Liver (tissue), 9 donors: ENCODE results near the gene OR2B6. TPM values are rescaled to one million over a fixed set of nuclear protein-coding genes. Genes with fewer than 3 reads are reported as not detected.

Experiments
- DNase-seq: peaks from one replicate; pipeline ENCODE4 v3.0.0-alpha.2; 2017; ENCODE audit warnings: low spot score
- H3K27ac ChIP-seq, 2 donors: one replicate each; pipeline ENCODE4 v1.7.0; 2013; ENCODE audit warnings: inconsistent platforms in 2 of 2, low read length in 2 of 2, control low read depth in 1 of 2, low read depth in 1 of 2, mild to moderate bottlenecking in 1 of 2
- H3K27me3 ChIP-seq, 4 donors: one replicate each; pipeline versions ENCODE4 v1.6.1 to v1.7.0; 2013; ENCODE audit warnings: low read length in 3 of 4, inconsistent platforms in 1 of 4, mild to moderate bottlenecking in 1 of 4, moderate library complexity in 1 of 4; ENCODE audit not compliant: control insufficient read depth in 4 of 4, insufficient read depth in 4 of 4
- H3K36me3 ChIP-seq, 4 donors: one replicate each; pipeline versions ENCODE4 v1.6.1 to v1.7.0; 2013; ENCODE audit warnings: low read length in 3 of 4, mild to moderate bottlenecking in 3 of 4, low read depth in 1 of 4, moderate library complexity in 1 of 4; ENCODE audit not compliant: control insufficient read depth in 4 of 4, insufficient read depth in 3 of 4
- H3K4me1 ChIP-seq, 4 donors: one replicate each; pipeline versions ENCODE4 v1.6.1 to v1.7.0; 2013; ENCODE audit warnings: low read length in 3 of 4, mild to moderate bottlenecking in 3 of 4, moderate library complexity in 1 of 4; ENCODE audit not compliant: control insufficient read depth in 4 of 4, insufficient read depth in 4 of 4
- H3K4me3 ChIP-seq, 3 donors: one replicate each; pipeline versions ENCODE4 v1.6.1 to v1.7.0; 2013; ENCODE audit warnings: low read length in 3 of 3, control low read depth in 1 of 3, low read depth in 1 of 3, mild to moderate bottlenecking in 1 of 3
- H3K9ac ChIP-seq, 2 donors: one replicate each; pipeline ENCODE4 v1.7.0; 2013; ENCODE audit warnings: low read length in 2 of 2, mild to moderate bottlenecking in 2 of 2, moderate library complexity in 2 of 2, control low read depth in 1 of 2, low read depth in 1 of 2
- H3K9me3 ChIP-seq, 4 donors: one replicate each; pipeline versions ENCODE4 v1.6.1 to v1.7.0; 2013; ENCODE audit warnings: low read length in 3 of 4; ENCODE audit not compliant: control insufficient read depth in 4 of 4
- ATF3 ChIP-seq: IDR thresholded peaks from 2 replicates; pipeline ENCODE4 v1.6.1; 2016; ENCODE audit warnings: antibody characterized with exemption
- EGR1 ChIP-seq, 2 donors: IDR thresholded peaks; 2 replicates each; pipeline ENCODE4 v1.6.1; 2016 to 2018; ENCODE audit warnings: antibody characterized with exemption in 2 of 2, low read depth in 2 of 2
- FOXA1 ChIP-seq: IDR thresholded peaks from 2 replicates; pipeline ENCODE4 v1.6.1; 2016; ENCODE audit warnings: antibody characterized with exemption
- FOXA2 ChIP-seq: IDR thresholded peaks from 2 replicates; pipeline ENCODE4 v1.6.1; 2016; ENCODE audit warnings: antibody characterized with exemption
- GABPA ChIP-seq, 2 donors: IDR thresholded peaks in 1 of 2; conservative IDR thresholded peaks in 1 of 2; 2 replicates each; pipeline ENCODE4 v1.6.1; 2016; ENCODE audit warnings: antibody characterized with exemption in 2 of 2, mild to moderate bottlenecking in 1 of 2, moderate library complexity in 1 of 2
- HNF4A ChIP-seq, 2 donors: conservative IDR thresholded peaks; 2 replicates each; pipeline ENCODE4 v1.6.1; 2016; ENCODE audit warnings: antibody characterized with exemption in 2 of 2, mild to moderate bottlenecking in 2 of 2
- HNF4G ChIP-seq: IDR thresholded peaks from 2 replicates; pipeline ENCODE4 v1.6.1; 2016; ENCODE audit warnings: antibody characterized with exemption
- JUND ChIP-seq, 2 donors: IDR thresholded peaks; 2 replicates each; pipeline ENCODE4 v1.6.1; 2016; ENCODE audit warnings: antibody characterized with exemption in 2 of 2
- NR2F2 ChIP-seq: IDR thresholded peaks from 2 replicates; pipeline ENCODE4 v1.6.1; 2016; ENCODE audit warnings: antibody characterized with exemption
- RAD21 ChIP-seq, 2 donors: IDR thresholded peaks; 2 replicates each; pipeline ENCODE4 v1.6.1; 2016; ENCODE audit warnings: antibody characterized with exemption in 2 of 2, mild to moderate bottlenecking in 2 of 2
- RXRA ChIP-seq, 2 donors: IDR thresholded peaks; 2 replicates each; pipeline ENCODE4 v1.6.1; 2017 to 2018; ENCODE audit warnings: antibody characterized with exemption in 2 of 2, mild to moderate bottlenecking in 1 of 2
- SP1 ChIP-seq: IDR thresholded peaks from 2 replicates; pipeline ENCODE4 v1.6.1; 2018; ENCODE audit warnings: antibody characterized with exemption, mild to moderate bottlenecking
- TAF1 ChIP-seq: conservative IDR thresholded peaks from 2 replicates; pipeline ENCODE4 v1.6.1; 2016; ENCODE audit warnings: antibody characterized with exemption, mild to moderate bottlenecking
- YY1 ChIP-seq: IDR thresholded peaks from 2 replicates; pipeline ENCODE4 v1.6.1; 2016; ENCODE audit warnings: antibody characterized with exemption, mild to moderate bottlenecking
- WGBS: extraction: QIAGEN DNeasy Blood & Tissue Kit; methylation state at CpG from one replicate; pipeline ENCODE4 v1.1.7; 2013; 5-methylcytosine and 5-hydroxymethylcytosine counted together
- polyA plus RNA-seq, 2 donors: library from polyadenylated mRNA; stranded (reverse) in 1 of 2; unstranded in 1 of 2; fragments of 200-250 nt in 1 of 2; fragments of >200 nt in 1 of 2; fragmentation: Nextera tagmentation in 1 of 2; extraction: Ambion mirVana in 1 of 2; gene quantifications; one replicate each; pipeline versions ENCODE4 v1.2.1 to v1.2.3, GENCODE V29; 2013 to 2015
- total RNA-seq, 2 donors: library from RNA; depleted of rRNA; stranded (reverse); fragments of >200 nt; gene quantifications; one replicate each; pipeline ENCODE4 v1.2.3, GENCODE V29; 2014
- TF ChIP-seq, protein P1 (sequence below): IDR thresholded peaks from 2 replicates; pipeline ENCODE4 v1.6.1; 2016; ENCODE audit warnings: antibody characterized with exemption
- TF ChIP-seq, protein P2 (sequence below): IDR thresholded peaks from 2 replicates; pipeline ENCODE4 v1.6.1; 2016; ENCODE audit warnings: antibody characterized with exemption
- TF ChIP-seq, protein P3 (sequence below): fragments of 150-350 bp; IDR thresholded peaks from 2 replicates; pipeline ENCODE4 v1.5.1; 2017; ENCODE audit warnings: improper control_type of control experiment, low read depth, low read length; ENCODE audit not compliant: missing input control
- TF ChIP-seq, protein P4 (sequence below): IDR thresholded peaks from 2 replicates; pipeline ENCODE4 v1.6.1; 2016; ENCODE audit warnings: antibody characterized with exemption, mild to moderate bottlenecking
- donor health status: healthy.
- donor health status: healthy.
- donor health status: healthy.
- donor health status: healthy.
- donor health status: healthy.

OR2B6 gene
- under 1 TPM in 1 of 2 donors, not detected in 1; 0.19 TPM for total RNA-seq
- polyA plus RNA-seq, result not detected

GRCh38 chr6:27956941-27957340 is at the start of gene OR2B6:
TSS of gene OR2B6 (plus strand) at chr6:27957241. CDS start at chr6:27957241, 0 bp downstream.
- Histone ChIP-seq H3K27me3 (no peaks in the 10 kb centered on the region), H3K9ac (no peak within 1 kb of the TSS), H3K27ac (no peak within 1 kb of the TSS), H3K36me3 (no peaks in the 10 kb centered on the region), H3K4me3 (no peak within 1 kb of the TSS), H3K9me3 (no peaks in the 10 kb centered on the region), H3K4me1 (no peaks in the 10 kb centered on the region)
- TF ChIP-seq SP1 (no peak), FOXA1 (no peak), JUND (IDR thresholded peaks at IDR 0.05) (no peak), YY1 (no peak), HNF4A (conservative IDR thresholded peaks at IDR 0.05) (no peak), RXRA (IDR thresholded peaks at IDR 0.05) (no peak), TAF1 (no peak), EGR1 (IDR thresholded peaks at IDR 0.05; ENCODE audit: low read depth in 2 of 2) (no peak), HNF4G (no peak), RAD21 (IDR thresholded peaks at IDR 0.05) (no peak), ATF3 (no peak)
- TF ChIP-seq, protein P1, sequence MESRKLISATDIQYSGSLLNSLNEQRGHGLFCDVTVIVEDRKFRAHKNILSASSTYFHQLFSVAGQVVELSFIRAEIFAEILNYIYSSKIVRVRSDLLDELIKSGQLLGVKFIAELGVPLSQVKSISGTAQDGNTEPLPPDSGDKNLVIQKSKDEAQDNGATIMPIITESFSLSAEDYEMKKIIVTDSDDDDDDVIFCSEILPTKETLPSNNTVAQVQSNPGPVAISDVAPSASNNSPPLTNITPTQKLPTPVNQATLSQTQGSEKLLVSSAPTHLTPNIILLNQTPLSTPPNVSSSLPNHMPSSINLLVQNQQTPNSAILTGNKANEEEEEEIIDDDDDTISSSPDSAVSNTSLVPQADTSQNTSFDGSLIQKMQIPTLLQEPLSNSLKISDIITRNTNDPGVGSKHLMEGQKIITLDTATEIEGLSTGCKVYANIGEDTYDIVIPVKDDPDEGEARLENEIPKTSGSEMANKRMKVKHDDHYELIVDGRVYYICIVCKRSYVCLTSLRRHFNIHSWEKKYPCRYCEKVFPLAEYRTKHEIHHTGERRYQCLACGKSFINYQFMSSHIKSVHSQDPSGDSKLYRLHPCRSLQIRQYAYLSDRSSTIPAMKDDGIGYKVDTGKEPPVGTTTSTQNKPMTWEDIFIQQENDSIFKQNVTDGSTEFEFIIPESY, result no peak
- TF ChIP-seq, protein P2, sequence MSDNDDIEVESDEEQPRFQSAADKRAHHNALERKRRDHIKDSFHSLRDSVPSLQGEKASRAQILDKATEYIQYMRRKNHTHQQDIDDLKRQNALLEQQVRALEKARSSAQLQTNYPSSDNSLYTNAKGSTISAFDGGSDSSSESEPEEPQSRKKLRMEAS, result no peak
- TF ChIP-seq, protein P3, sequence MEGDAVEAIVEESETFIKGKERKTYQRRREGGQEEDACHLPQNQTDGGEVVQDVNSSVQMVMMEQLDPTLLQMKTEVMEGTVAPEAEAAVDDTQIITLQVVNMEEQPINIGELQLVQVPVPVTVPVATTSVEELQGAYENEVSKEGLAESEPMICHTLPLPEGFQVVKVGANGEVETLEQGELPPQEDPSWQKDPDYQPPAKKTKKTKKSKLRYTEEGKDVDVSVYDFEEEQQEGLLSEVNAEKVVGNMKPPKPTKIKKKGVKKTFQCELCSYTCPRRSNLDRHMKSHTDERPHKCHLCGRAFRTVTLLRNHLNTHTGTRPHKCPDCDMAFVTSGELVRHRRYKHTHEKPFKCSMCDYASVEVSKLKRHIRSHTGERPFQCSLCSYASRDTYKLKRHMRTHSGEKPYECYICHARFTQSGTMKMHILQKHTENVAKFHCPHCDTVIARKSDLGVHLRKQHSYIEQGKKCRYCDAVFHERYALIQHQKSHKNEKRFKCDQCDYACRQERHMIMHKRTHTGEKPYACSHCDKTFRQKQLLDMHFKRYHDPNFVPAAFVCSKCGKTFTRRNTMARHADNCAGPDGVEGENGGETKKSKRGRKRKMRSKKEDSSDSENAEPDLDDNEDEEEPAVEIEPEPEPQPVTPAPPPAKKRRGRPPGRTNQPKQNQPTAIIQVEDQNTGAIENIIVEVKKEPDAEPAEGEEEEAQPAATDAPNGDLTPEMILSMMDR, result no peak
- no peak for DNase-seq
- 73% methylated on average over 1 of the region's 1 CpG for whole genome bisulfite sequencing

DNA sequence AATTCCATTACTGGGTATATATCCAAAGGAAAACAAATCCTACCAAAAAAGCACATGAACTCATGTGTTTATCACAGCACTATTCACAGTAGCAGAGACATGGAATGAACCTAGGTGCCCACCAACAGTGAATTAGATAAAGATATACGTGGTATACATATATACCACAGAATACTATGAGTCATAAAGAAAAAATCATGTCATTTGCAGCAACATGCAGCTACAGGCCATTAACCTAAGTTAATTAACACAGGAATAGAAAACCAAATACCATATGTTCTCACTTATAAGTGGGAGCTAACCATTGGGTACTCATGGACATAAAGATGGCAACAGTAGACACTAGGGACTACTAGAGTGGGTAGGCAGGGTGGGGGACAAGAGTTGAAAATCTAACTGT is 49.0 kb upstream of the OR2B6 start:
- Histone ChIP-seq H3K4me3 (no peak overlapping the region), H3K36me3 (no peaks in the 10 kb centered on the region), H3K27ac (no peak overlapping the region), H3K9me3 (no peaks in the 10 kb centered on the region), H3K4me1 (no peaks in the 10 kb centered on the region), H3K27me3 (no peaks in the 10 kb centered on the region), H3K9ac (no peak overlapping the region)
- no peak for DNase-seq
- no peak for TF ChIP-seq HNF4A (conservative IDR thresholded peaks at IDR 0.05)
- no peak for TF ChIP-seq EGR1 (IDR thresholded peaks at IDR 0.05; ENCODE audit: low read depth in 2 of 2)
- TF ChIP-seq RXRA (IDR thresholded peaks at IDR 0.05), result no peak
- TF ChIP-seq, protein P1, result no peak
- no peak for TF ChIP-seq SP1
- no peak for TF ChIP-seq GABPA (IDR thresholded peaks at IDR 0.05 in 1 of 2, conservative IDR thresholded peaks at IDR 0.05 in 1 of 2)
- no peak for TF ChIP-seq YY1
- TF ChIP-seq, protein P2, result no peak
- TF ChIP-seq JUND (IDR thresholded peaks at IDR 0.05), result no peak
- no peak for TF ChIP-seq RAD21 (IDR thresholded peaks at IDR 0.05)
- TF ChIP-seq FOXA1, result no peak
- no peak for TF ChIP-seq FOXA2
- no peak for TF ChIP-seq TAF1
- TF ChIP-seq, protein P3, result no peak
- TF ChIP-seq ATF3, result no peak
- no peak for TF ChIP-seq NR2F2
- TF ChIP-seq, protein P4, sequence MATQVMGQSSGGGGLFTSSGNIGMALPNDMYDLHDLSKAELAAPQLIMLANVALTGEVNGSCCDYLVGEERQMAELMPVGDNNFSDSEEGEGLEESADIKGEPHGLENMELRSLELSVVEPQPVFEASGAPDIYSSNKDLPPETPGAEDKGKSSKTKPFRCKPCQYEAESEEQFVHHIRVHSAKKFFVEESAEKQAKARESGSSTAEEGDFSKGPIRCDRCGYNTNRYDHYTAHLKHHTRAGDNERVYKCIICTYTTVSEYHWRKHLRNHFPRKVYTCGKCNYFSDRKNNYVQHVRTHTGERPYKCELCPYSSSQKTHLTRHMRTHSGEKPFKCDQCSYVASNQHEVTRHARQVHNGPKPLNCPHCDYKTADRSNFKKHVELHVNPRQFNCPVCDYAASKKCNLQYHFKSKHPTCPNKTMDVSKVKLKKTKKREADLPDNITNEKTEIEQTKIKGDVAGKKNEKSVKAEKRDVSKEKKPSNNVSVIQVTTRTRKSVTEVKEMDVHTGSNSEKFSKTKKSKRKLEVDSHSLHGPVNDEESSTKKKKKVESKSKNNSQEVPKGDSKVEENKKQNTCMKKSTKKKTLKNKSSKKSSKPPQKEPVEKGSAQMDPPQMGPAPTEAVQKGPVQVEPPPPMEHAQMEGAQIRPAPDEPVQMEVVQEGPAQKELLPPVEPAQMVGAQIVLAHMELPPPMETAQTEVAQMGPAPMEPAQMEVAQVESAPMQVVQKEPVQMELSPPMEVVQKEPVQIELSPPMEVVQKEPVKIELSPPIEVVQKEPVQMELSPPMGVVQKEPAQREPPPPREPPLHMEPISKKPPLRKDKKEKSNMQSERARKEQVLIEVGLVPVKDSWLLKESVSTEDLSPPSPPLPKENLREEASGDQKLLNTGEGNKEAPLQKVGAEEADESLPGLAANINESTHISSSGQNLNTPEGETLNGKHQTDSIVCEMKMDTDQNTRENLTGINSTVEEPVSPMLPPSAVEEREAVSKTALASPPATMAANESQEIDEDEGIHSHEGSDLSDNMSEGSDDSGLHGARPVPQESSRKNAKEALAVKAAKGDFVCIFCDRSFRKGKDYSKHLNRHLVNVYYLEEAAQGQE, result no peak
- no peak for TF ChIP-seq HNF4G
- 82% methylated on average over 1 of the region's 1 CpG for WGBS
